ENCODE measurements around the gene SGSM1. TPM values are rescaled to one million over a fixed set of nuclear protein-coding genes. Genes with fewer than 3 reads are reported as not detected.

Gene SGSM1
- total and polyA plus RNA-seq, 2 of the 4 experiments (the other 2 are of a cell fraction) = not detected

DNA sequence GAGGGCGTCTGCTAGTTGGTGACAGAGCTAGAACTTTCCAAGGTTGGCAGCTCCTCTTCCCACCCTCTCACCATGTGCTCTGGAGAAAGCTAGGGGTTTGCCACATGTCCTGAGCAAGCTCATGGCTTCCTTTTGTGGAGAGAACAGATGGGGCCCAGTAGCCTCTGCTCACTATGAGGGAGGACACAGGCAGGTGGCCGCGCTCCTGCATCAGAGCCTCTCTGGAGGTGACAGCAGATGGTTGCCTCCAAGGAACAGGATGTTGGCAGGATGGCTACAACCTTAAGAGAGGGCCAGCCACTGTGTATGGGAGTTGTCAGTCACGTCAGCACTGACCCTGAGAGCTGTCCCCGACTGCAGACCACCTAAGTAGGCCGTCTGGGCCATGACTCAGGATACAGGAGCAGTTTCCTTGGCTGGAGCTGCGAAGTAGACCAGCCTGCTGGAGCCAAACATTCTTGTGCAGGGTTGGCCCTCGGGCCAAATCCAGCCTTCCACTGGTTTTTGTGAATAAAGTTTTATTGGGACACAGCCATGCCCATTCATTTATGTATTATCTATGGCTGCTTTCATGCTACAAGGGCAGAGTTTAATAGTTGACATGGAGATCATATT lies 28.0 kb downstream of the SGSM1 start:
- no peak overlapping the region for H2BK20ac ChIP-seq (ENCODE audit: low read depth, low read length)
- POLR2A ChIA-PET (ENCODE audit: unreplicated experiment) = no interaction called here
- no peaks in the 10 kb centered on the region for H3K9me3 ChIP-seq (ENCODE audit: control insufficient read depth, insufficient read depth, low read length)
- no peaks in the 10 kb centered on the region for H4K20me1 ChIP-seq (ENCODE audit: insufficient read depth, low read length)
- H2AFZ ChIP-seq (replicated peaks; ENCODE audit: low read length, poor library complexity) = no peak overlapping the region
- no peaks in the 10 kb centered on the region for H3K36me3 ChIP-seq (ENCODE audit: control insufficient read depth, insufficient read depth, low read length)
- no peaks in the 10 kb centered on the region for H3K79me1 ChIP-seq (ENCODE audit: low read depth in 1 of 2, low read length in 2 of 2)
- H3K4me1 ChIP-seq (ENCODE audit: control insufficient read depth, insufficient read depth, low read length) = no peaks in the 10 kb centered on the region
- peaks cover 13% of the 10 kb centered on the region for H3K27me3 ChIP-seq (ENCODE audit: control insufficient read depth, insufficient read depth, low read length)
- no peak overlapping the region for H2BK120ac ChIP-seq (ENCODE audit: low read depth, low read length)
- no peak overlapping the region for H2BK5ac ChIP-seq (ENCODE audit: low read depth, low read length, poor library complexity, severe bottlenecking)
- CTCF ChIA-PET = no interaction called here
- H3K14ac ChIP-seq (replicated peaks; ENCODE audit: low read depth, low read length) = no peak overlapping the region
- no peak overlapping the region for H3K4ac ChIP-seq (ENCODE audit: low read depth, low read length)
- H3K27ac ChIP-seq (ENCODE audit: insufficient read depth, low read length) = no peak overlapping the region
- H3K9ac ChIP-seq (ENCODE audit: low read depth, low read length) = no peak overlapping the region
- H3K18ac ChIP-seq (ENCODE audit: low read depth, low read length) = no peak overlapping the region
- dilution Hi-C loops (cut with HindIII; ENCODE audit: low sequenced_read_pairs, unreplicated experiment) = no loop called here
- no peak overlapping the region for H3K4me2 ChIP-seq (ENCODE audit: low read depth, low read length)
- H2AK5ac ChIP-seq (ENCODE audit: low read depth, low read length) = no peak overlapping the region
- H4K8ac ChIP-seq (ENCODE audit: low read depth in 2 of 2, low read length in 2 of 2) = no peak overlapping the region
- TF ChIP-seq SMC3 (IDR thresholded peaks at IDR 0.05; ENCODE audit: low read depth, low read length) (no peak), RFX5 (IDR thresholded peaks at IDR 0.05; ENCODE audit: low read depth, low read length) (no peak), MAZ (IDR thresholded peaks at IDR 0.05; ENCODE audit: borderline replicate concordance, low read depth, low read length) (no peak), RCOR1 (IDR thresholded peaks at IDR 0.05; ENCODE audit: insufficient replicate concordance, low read length) (no peak), POLR2A (IDR thresholded peaks at IDR 0.05; ENCODE audit: low read depth, low read length) (no peak), FOS (IDR thresholded peaks at IDR 0.05; ENCODE audit: low read depth, low read length) (no peak), CHD1 (IDR thresholded peaks at IDR 0.05; ENCODE audit: low read depth, low read length) (no peak), RAD21 (IDR thresholded peaks at IDR 0.05; ENCODE audit: low read length) (no peak), MXI1 (IDR thresholded peaks at IDR 0.05; ENCODE audit: borderline replicate concordance, low read depth, low read length) (no peak), MAFK (IDR thresholded peaks at IDR 0.05; ENCODE audit: low read depth, low read length) (no peak), BHLHE40 (IDR thresholded peaks at IDR 0.05; ENCODE audit: low read depth, low read length) (no peak), CEBPB (IDR thresholded peaks at IDR 0.05; ENCODE audit: low read depth, low read length) (no peak), NFE2L2 (IDR thresholded peaks at IDR 0.05; ENCODE audit: low read depth, low read length) (no peak)
- TF ChIP-seq, protein P1, sequence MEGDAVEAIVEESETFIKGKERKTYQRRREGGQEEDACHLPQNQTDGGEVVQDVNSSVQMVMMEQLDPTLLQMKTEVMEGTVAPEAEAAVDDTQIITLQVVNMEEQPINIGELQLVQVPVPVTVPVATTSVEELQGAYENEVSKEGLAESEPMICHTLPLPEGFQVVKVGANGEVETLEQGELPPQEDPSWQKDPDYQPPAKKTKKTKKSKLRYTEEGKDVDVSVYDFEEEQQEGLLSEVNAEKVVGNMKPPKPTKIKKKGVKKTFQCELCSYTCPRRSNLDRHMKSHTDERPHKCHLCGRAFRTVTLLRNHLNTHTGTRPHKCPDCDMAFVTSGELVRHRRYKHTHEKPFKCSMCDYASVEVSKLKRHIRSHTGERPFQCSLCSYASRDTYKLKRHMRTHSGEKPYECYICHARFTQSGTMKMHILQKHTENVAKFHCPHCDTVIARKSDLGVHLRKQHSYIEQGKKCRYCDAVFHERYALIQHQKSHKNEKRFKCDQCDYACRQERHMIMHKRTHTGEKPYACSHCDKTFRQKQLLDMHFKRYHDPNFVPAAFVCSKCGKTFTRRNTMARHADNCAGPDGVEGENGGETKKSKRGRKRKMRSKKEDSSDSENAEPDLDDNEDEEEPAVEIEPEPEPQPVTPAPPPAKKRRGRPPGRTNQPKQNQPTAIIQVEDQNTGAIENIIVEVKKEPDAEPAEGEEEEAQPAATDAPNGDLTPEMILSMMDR (conservative IDR thresholded peaks at IDR 0.05; ENCODE audit: low read depth, low read length) = no peak
- TF ChIP-seq, protein P2, sequence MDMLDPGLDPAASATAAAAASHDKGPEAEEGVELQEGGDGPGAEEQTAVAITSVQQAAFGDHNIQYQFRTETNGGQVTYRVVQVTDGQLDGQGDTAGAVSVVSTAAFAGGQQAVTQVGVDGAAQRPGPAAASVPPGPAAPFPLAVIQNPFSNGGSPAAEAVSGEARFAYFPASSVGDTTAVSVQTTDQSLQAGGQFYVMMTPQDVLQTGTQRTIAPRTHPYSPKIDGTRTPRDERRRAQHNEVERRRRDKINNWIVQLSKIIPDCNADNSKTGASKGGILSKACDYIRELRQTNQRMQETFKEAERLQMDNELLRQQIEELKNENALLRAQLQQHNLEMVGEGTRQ (IDR thresholded peaks at IDR 0.05; ENCODE audit: low read depth, low read length) = no peak
- TF ChIP-seq, protein P3, sequence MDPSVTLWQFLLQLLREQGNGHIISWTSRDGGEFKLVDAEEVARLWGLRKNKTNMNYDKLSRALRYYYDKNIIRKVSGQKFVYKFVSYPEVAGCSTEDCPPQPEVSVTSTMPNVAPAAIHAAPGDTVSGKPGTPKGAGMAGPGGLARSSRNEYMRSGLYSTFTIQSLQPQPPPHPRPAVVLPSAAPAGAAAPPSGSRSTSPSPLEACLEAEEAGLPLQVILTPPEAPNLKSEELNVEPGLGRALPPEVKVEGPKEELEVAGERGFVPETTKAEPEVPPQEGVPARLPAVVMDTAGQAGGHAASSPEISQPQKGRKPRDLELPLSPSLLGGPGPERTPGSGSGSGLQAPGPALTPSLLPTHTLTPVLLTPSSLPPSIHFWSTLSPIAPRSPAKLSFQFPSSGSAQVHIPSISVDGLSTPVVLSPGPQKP (IDR thresholded peaks at IDR 0.05; ENCODE audit: borderline replicate concordance, low read depth, low read length) = no peak
- H4K5ac ChIP-seq (ENCODE audit: low read depth, low read length) = no peak overlapping the region
- no peak overlapping the region for H3K23ac ChIP-seq (ENCODE audit: low read depth, low read length)
- no peak for DNase-seq
- no peak overlapping the region for H4K91ac ChIP-seq (ENCODE audit: insufficient read depth, low read depth, low read length)
- no peak overlapping the region for H3K4me3 ChIP-seq (ENCODE audit: insufficient read depth, low read depth, low read length)
- in situ Hi-C loops (cut with MboI; ENCODE audit: low sequenced_read_pairs) = no loop called here
- intact Hi-C loops (cut with micrococcal nuclease) = no loop called here
- no peak overlapping the region for H3K56ac ChIP-seq (ENCODE audit: extremely low read depth, insufficient read depth, low read length)
- ATAC-seq (ENCODE audit: low read depth) = no peak
- H3K9me1 ChIP-seq (ENCODE audit: insufficient read depth, low read length) = no peaks in the 10 kb centered on the region
- no peak overlapping the region for H2AK9ac ChIP-seq (replicated peaks; ENCODE audit: low read depth, low read length, poor library complexity)
- BruUV-seq (replicated peaks) = no TSS peak
- no peak overlapping the region for H2BK15ac ChIP-seq (ENCODE audit: low read depth, low read length)
- WGBS, 2 experiments (ENCODE audit: extremely low coverage in 2 of 2, insufficient read length in 1 of 2) = 60% methylated on average over 2 of the region's 8 CpGs; no CpG with 5 or more reads in 1 of the 2 experiments

All from IMR-90 (cell line).